Measurements from ENCODE around the gene CCNDBP1.
"Not testable (repeated sequence)": the region's sequence is repeated elsewhere in the genome, so short reads cannot be mapped to it uniquely, and the experiment has no call there.

- TF ChIP-seq POLR2A, CTCF (IDR thresholded peaks at IDR 0.05): not testable (repeated sequence)
These were observed 17.9 kb upstream of the CCNDBP1 start for GRCh38 chr15:43167261-43167660.
